BLaER1 treated with 17β-estradiol and CSF1 and Interleukin-3, amounts not matched to agents 10 nM and 100 nM (cell line): Measurements from ENCODE around the gene LCMT2.
A peak's percentile ranks its signal among the peaks of the same experiment; 100 is the strongest.

Experiments used
- H3K27ac ChIP-seq, 11 experiments: shearing (Covaris generic); formaldehyde crosslinking; 2 replicates each; pipeline ENCODE4 v1.8.1; 2022
- H3K27me3 ChIP-seq, 11 experiments: shearing (Covaris generic); formaldehyde crosslinking; 2 replicates each; pipeline ENCODE4 v1.8.1; 2022
- H3K36me3 ChIP-seq, 11 experiments: shearing (Covaris generic); formaldehyde crosslinking; 2 replicates each; pipeline ENCODE4 v1.8.1; 2022
- H3K4me1 ChIP-seq, 10 experiments: shearing (Covaris generic); formaldehyde crosslinking; 2 replicates each; pipeline ENCODE4 v1.8.1; 2022
- H3K4me2 ChIP-seq, 11 experiments: shearing (Covaris generic); formaldehyde crosslinking; 2 replicates each; pipeline ENCODE4 v1.8.1; 2022
- H3K4me3 ChIP-seq, 10 experiments: shearing (Covaris generic); formaldehyde crosslinking; 2 replicates each; pipeline ENCODE4 v1.8.1; 2022
- H3K9ac ChIP-seq, 11 experiments: shearing (Covaris generic); formaldehyde crosslinking; 2 replicates each; pipeline ENCODE4 v1.8.1; 2022
- H3K9me3 ChIP-seq, 11 experiments: shearing (Covaris generic); formaldehyde crosslinking; replicated peaks in 1 of 11; 2 replicates each; pipeline ENCODE4 v1.8.1; 2022
- H4K20me1 ChIP-seq, 11 experiments: shearing (Covaris generic); formaldehyde crosslinking; 2 replicates each; pipeline ENCODE4 v1.8.1; 2022
- Cebpa-rat ChIP-seq, 11 experiments: shearing (Covaris generic); IDR thresholded peaks; 2 replicates each; pipeline ENCODE4 v1.8.1; 2022

Gene LCMT2

GRCh38 chr15:43360821-43361220 is 30.4 kb upstream of the LCMT2 start:
- TF ChIP-seq Cebpa-rat (IDR thresholded peaks at IDR 0.05): no peak
- Histone ChIP-seq H3K4me2 (no peak overlapping the region), H3K27me3 (no peaks in the 10 kb centered on the region), H3K4me3 (peak overlapping the region in 9 of 10 experiments; percentile 20 to 51 (median 35); a peak in 18 of 20 replicates), H3K9ac (no peak overlapping the region), H3K36me3 (peaks cover 76 to 99% (median 93%) of the 10 kb centered on the region in 11 experiments), H3K9me3 (peaks cover 84 to 96% (median 91%) of the 10 kb centered on the region in 11 experiments), H3K27ac (no peak overlapping the region), H3K4me1 (peaks cover 0 to 21% (median 0%) of the 10 kb centered on the region in 10 experiments; a peak in 3 of 20 replicates), H4K20me1 (0 out of 22 replicates have a peak, but pooled peaks cover 0 to 5% (median 0%) of the 10 kb centered on the region in 11 experiments)

- H3K4me3 ChIP-seq: no peak overlapping the region
- no peak overlapping the region for H3K9ac ChIP-seq
- peaks cover 15 to 23% (median 19%) of the 10 kb centered on the region in 10 experiments for H3K4me1 ChIP-seq
- peak overlapping the region in 1 of 11 experiments; percentile 58; a peak in 3 of 22 replicates for H3K4me2 ChIP-seq
- H4K20me1 ChIP-seq: no peaks in the 10 kb centered on the region
- peaks cover 4 to 16% (median 11%) of the 10 kb centered on the region in 11 experiments; a peak in 20 of 22 replicates for H3K9me3 ChIP-seq
- no peaks in the 10 kb centered on the region for H3K27me3 ChIP-seq
- peaks cover 11 to 52% (median 22%) of the 10 kb centered on the region in 11 experiments; a peak in 21 of 22 replicates for H3K36me3 ChIP-seq
- no peak for TF ChIP-seq Cebpa-rat (IDR thresholded peaks at IDR 0.05)
- H3K27ac ChIP-seq: no peak overlapping the region
These were observed 22.5 kb upstream of the LCMT2 start for GRCh38 chr15:43352693-43353382.

- TF ChIP-seq Cebpa-rat (IDR thresholded peaks at IDR 0.05): no peak
- H3K4me2 ChIP-seq: no peak overlapping the region; a peak in 1 of 22 replicates
- H3K9me3 ChIP-seq: no peaks in the 10 kb centered on the region
- H3K27me3 ChIP-seq: no peaks in the 10 kb centered on the region
- H3K4me1 ChIP-seq: peaks cover 0 to 14% (median 0%) of the 10 kb centered on the region in 10 experiments; a peak in 4 of 20 replicates
- H3K9ac ChIP-seq: no peak overlapping the region
- H4K20me1 ChIP-seq: no peaks in the 10 kb centered on the region
- peaks cover 0 to 40% (median 6%) of the 10 kb centered on the region in 11 experiments; a peak in 11 of 22 replicates for H3K36me3 ChIP-seq
- no peak overlapping the region for H3K27ac ChIP-seq
- no peak overlapping the region for H3K4me3 ChIP-seq
These were observed 16.7 kb upstream of the LCMT2 start for GRCh38 chr15:43347114-43347513.

- no peaks in the 10 kb centered on the region for H3K27me3 ChIP-seq
- H3K4me3 ChIP-seq: no peak overlapping the region
- peaks cover 0 to 33% (median 6%) of the 10 kb centered on the region in 11 experiments; a peak in 11 of 22 replicates for H3K36me3 ChIP-seq
- no peak for TF ChIP-seq Cebpa-rat (IDR thresholded peaks at IDR 0.05)
- no peak overlapping the region for H3K4me2 ChIP-seq
- peaks cover 0 to 14% (median 0%) of the 10 kb centered on the region in 10 experiments; a peak in 4 of 20 replicates for H3K4me1 ChIP-seq
- no peak overlapping the region for H3K9ac ChIP-seq
- no peak overlapping the region for H3K27ac ChIP-seq
- H3K9me3 ChIP-seq: no peaks in the 10 kb centered on the region
- H4K20me1 ChIP-seq: no peaks in the 10 kb centered on the region
These were observed 15.9 kb upstream of the LCMT2 start for GRCh38 chr15:43346305-43346704.

GRCh38 chr15:43330780-43331087 is 361 bp upstream of the LCMT2 start:
- TF ChIP-seq Cebpa-rat (IDR thresholded peaks at IDR 0.05): no peak
- Histone ChIP-seq H4K20me1 (no peaks in the 10 kb centered on the region), H3K27me3 (no peaks in the 10 kb centered on the region), H3K36me3 (peaks cover 10 to 24% (median 17%) of the 10 kb centered on the region in 11 experiments; a peak in 21 of 22 replicates), H3K27ac (peak overlapping the region; percentile 79 to 93 (median 86); a peak in 20 of 22 replicates), H3K4me2 (peak overlapping the region; percentile 84 to 99 (median 93)), H3K9ac (peak overlapping the region; percentile 75 to 86 (median 84); a peak in 21 of 22 replicates), H3K4me1 (peaks cover 13 to 28% (median 21%) of the 10 kb centered on the region in 10 experiments), H3K4me3 (peak overlapping the region; percentile 63 to 81 (median 70)), H3K9me3 (peaks cover 0 to 23% (median 18%) of the 10 kb centered on the region in 11 experiments; a peak in 18 of 22 replicates)

GRCh38 chr15:43329217-43329959 is 985 bp downstream of the LCMT2 start:
- peak overlapping the region; percentile 75 to 86 (median 84) for H3K9ac ChIP-seq
- TF ChIP-seq Cebpa-rat (IDR thresholded peaks at IDR 0.05): no peak
- no peaks in the 10 kb centered on the region for H4K20me1 ChIP-seq
- H3K4me2 ChIP-seq: peak overlapping the region; percentile 84 to 99 (median 93)
- H3K27me3 ChIP-seq: no peaks in the 10 kb centered on the region
- H3K36me3 ChIP-seq: peaks cover 0 to 24% (median 15%) of the 10 kb centered on the region in 11 experiments; a peak in 19 of 22 replicates
- H3K27ac ChIP-seq: peak overlapping the region; percentile 79 to 93 (median 86)
- peaks cover 0 to 23% (median 18%) of the 10 kb centered on the region in 11 experiments; a peak in 18 of 22 replicates for H3K9me3 ChIP-seq
- peaks cover 13 to 31% (median 21%) of the 10 kb centered on the region in 10 experiments for H3K4me1 ChIP-seq
- peak overlapping the region; percentile 63 to 81 (median 70) for H3K4me3 ChIP-seq

GRCh38 chr15:43325039-43325684 is 5.2 kb downstream of the LCMT2 start:
- H3K27me3 ChIP-seq: no peaks in the 10 kb centered on the region

GRCh38 chr15:43318990-43319771 is 11.2 kb downstream of the LCMT2 start:
- Histone ChIP-seq H3K27me3 (no peaks in the 10 kb centered on the region), H3K27ac (no peak overlapping the region), H3K9me3 (no peaks in the 10 kb centered on the region), H3K36me3 (no peaks in the 10 kb centered on the region), H3K4me2 (no peak overlapping the region), H3K9ac (no peak overlapping the region), H3K4me1 (peaks cover 0 to 13% (median 10%) of the 10 kb centered on the region in 10 experiments; a peak in 17 of 20 replicates), H3K4me3 (no peak overlapping the region), H4K20me1 (no peaks in the 10 kb centered on the region)
- no peak for TF ChIP-seq Cebpa-rat (IDR thresholded peaks at IDR 0.05)

More at GRCh38 chr15:43325039-43325684, 5.2 kb downstream of the LCMT2 start:
- TF ChIP-seq Cebpa-rat (IDR thresholded peaks at IDR 0.05): no peak
- Histone ChIP-seq H3K4me2 (no peak overlapping the region), H4K20me1 (no peaks in the 10 kb centered on the region), H3K9ac (no peak overlapping the region), H3K36me3 (peaks cover 0 to 24% (median 15%) of the 10 kb centered on the region in 11 experiments; a peak in 19 of 22 replicates), H3K4me3 (no peak overlapping the region), H3K27ac (no peak overlapping the region), H3K9me3 (peaks cover 0 to 20% (median 18%) of the 10 kb centered on the region in 11 experiments; a peak in 18 of 22 replicates), H3K4me1 (peaks cover 13 to 35% (median 27%) of the 10 kb centered on the region in 10 experiments)
